Naive thymus-derived CD4-positive, alpha-beta T cell (primary cell): ENCODE data around the gene INPP5E. TPM values are rescaled to one million over a fixed set of nuclear protein-coding genes. Genes with fewer than 3 reads are reported as not detected.
A peak's percentile ranks its signal among the peaks of the same experiment; 100 is the strongest.

Source experiments
- ATAC-seq: fragments of 150-1000 bp; cut with Tn5 transposase; 2 replicates; pipeline ENCODE4 v1.10.0; 2021; ENCODE audit warnings: mild to moderate bottlenecking, moderate library complexity
- CTCF ChIA-PET: fragments of 350-600 bp; sonication (Branson Sonifier 250); formaldehyde crosslinking; loops from one replicate; lab custom pipeline; 2021; ENCODE audit warnings: antibody characterized with exemption; lab: Charles Lee
- POLR2A ChIA-PET: fragments of 350-600 bp; sonication (Branson Sonifier 250); formaldehyde crosslinking; loops from one replicate; lab custom pipeline; 2021; ENCODE audit warnings: antibody characterized with exemption, inconsistent platforms; lab: Charles Lee
- DNase-seq, 9 donors: peaks; one replicate each; pipeline versions ENCODE4 v3.0.0 to v3.0.0-alpha.2; 2020 to 2022; ENCODE audit warnings: mixed read lengths in 1 of 9
- H3K27ac ChIP-seq: one replicate; pipeline ENCODE4 v1.7.0; 2013; ENCODE audit warnings: mild to moderate bottlenecking, low read depth, low read length, moderate library complexity
- H3K27me3 ChIP-seq, 2 donors: one replicate each; pipeline ENCODE4 v1.7.0; 2013; ENCODE audit warnings: low read length in 2 of 2, mild to moderate bottlenecking in 2 of 2, moderate library complexity in 2 of 2; ENCODE audit not compliant: control insufficient read depth in 2 of 2, insufficient read depth in 2 of 2
- H3K36me3 ChIP-seq, 3 experiments: 1 replicate in 2 of 3; 2 replicates in 1 of 3; pipeline ENCODE4 v1.7.0; 2013; ENCODE audit warnings: low read length in 3 of 3, mild to moderate bottlenecking in 3 of 3, moderate library complexity in 1 of 3; ENCODE audit not compliant: insufficient read depth in 3 of 3, control insufficient read depth in 2 of 3
- H3K4me1 ChIP-seq, 2 donors: one replicate each; pipeline ENCODE4 v1.7.0; 2013; ENCODE audit warnings: low read length in 2 of 2, mild to moderate bottlenecking in 2 of 2, moderate library complexity in 1 of 2; ENCODE audit not compliant: control insufficient read depth in 2 of 2, insufficient read depth in 2 of 2
- H3K4me3 ChIP-seq: 2 replicates; pipeline ENCODE4 v1.7.0; 2013; ENCODE audit warnings: mild to moderate bottlenecking, low read length
- H3K9me3 ChIP-seq, 3 experiments: 1 replicate in 2 of 3; 2 replicates in 1 of 3; pipeline ENCODE4 v1.7.0; 2013; ENCODE audit warnings: low read length in 3 of 3; ENCODE audit not compliant: control insufficient read depth in 2 of 3
- H3K27ac Mint-ChIP-seq, 9 donors: one replicate each; pipeline ENCODE4 v1.8.0; 2020 to 2022; ENCODE audit warnings: mixed read lengths in 9 of 9, mild to moderate bottlenecking in 8 of 9, moderate library complexity in 5 of 9, inconsistent platforms in 2 of 9
- H3K27me3 Mint-ChIP-seq, 5 donors: one replicate each; pipeline ENCODE4 v1.8.0; 2021 to 2022; ENCODE audit warnings: mixed read lengths in 5 of 5, mild to moderate bottlenecking in 1 of 5
- H3K36me3 Mint-ChIP-seq, 5 donors: one replicate each; pipeline ENCODE4 v1.8.0; 2020 to 2022; ENCODE audit warnings: mixed read lengths in 5 of 5, mild to moderate bottlenecking in 3 of 5, inconsistent platforms in 1 of 5
- H3K4me1 Mint-ChIP-seq, 7 donors: one replicate each; pipeline ENCODE4 v1.8.0; 2020 to 2022; ENCODE audit warnings: mixed read lengths in 7 of 7, mild to moderate bottlenecking in 3 of 7, inconsistent platforms in 1 of 7
- H3K4me3 Mint-ChIP-seq, 10 donors: one replicate each; pipeline ENCODE4 v1.8.0; 2020 to 2022; ENCODE audit warnings: mild to moderate bottlenecking in 10 of 10, mixed read lengths in 10 of 10, moderate library complexity in 6 of 10, inconsistent platforms in 2 of 10
- H3K9me3 Mint-ChIP-seq, 11 donors: one replicate each; pipeline ENCODE4 v1.8.0; 2020 to 2022; ENCODE audit warnings: mixed read lengths in 11 of 11, mild to moderate bottlenecking in 4 of 11, inconsistent platforms in 1 of 11, moderate library complexity in 1 of 11
- intact Hi-C, 2 donors: fragments of 100-400 bp; cut with micrococcal nuclease; formaldehyde crosslinking; loops; one replicate each; pipeline ENCODE4 v1.15.1; 2023
- polyA plus RNA-seq, 2 donors: library from polyadenylated mRNA; unstranded; fragments of 300-500 nt; fragmentation: Illumina TruSeq; gene quantifications; one replicate each; pipeline ENCODE4 v1.2.3, GENCODE V29; 2021
- total RNA-seq, 6 experiments: library from RNA in 5 of 6; stranded (reverse) in 5 of 6; gene quantifications; 1 replicate in 5 of 6; 2 replicates in 1 of 6; pipeline ENCODE4 v1.2.3 and lab custom pipeline; 2021 to 2026

The INPP5E gene
- total and polyA plus RNA-seq, 7 experiments from 2014 or later = 2.3 to 23.8 (median 17.9) TPM

DNA sequence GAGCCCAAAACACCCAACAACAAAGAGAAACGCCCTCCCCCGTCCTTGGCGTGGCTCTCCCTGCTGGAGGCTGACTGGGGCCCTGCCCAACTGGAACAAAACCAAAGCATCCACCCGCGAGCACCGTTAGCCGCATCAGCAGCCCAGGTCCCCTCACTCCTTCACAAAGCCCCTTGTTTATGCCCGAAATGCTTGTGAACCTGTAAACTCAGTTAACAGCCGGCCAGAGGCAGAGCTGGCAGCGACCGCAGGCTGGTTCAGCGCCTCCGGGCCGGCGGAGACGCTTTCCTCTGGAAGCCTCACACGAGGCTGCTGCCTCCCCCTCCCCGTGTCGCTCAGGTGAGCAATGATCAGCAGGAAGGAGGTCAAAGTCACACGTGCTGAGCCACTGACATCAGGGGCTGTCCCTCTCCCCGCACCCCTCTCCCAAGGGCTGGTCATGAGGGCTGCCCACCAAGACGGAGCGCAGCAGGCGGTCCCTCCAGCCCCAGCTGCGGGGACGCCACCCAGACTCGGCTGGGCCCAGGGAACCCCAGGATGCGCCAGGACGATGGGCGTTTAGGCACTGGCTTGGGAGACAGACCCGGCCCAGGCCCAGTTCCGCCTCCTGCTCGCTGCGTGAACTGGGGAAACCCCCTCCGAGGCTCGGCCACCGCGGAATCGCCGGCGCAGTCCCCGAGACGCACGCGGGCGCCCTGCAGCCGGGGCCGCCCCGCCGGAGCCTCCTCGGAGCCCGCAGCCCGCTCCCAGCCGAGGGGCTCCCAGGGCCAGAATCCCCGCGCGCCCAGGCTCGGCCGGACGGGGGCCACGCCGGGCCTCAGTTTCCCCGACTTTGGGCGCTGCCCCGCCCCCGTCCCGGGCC lies 40.2 kb downstream of the INPP5E start:
- Histone ChIP-seq H3K36me3 (peaks cover 0 to 52% (median 18%) of the 10 kb centered on the region in 3 experiments), H3K4me1 (peaks cover 25 to 30% of the 10 kb centered on the region in 2 donors), H3K27me3 (no peaks in the 10 kb centered on the region), H3K27ac (peak overlapping the region; percentile 60), H3K9me3 (no peaks in the 10 kb centered on the region), H3K4me3 (peak overlapping the region; percentile 62)
- Mint-ChIP-seq H3K36me3 (peaks cover 0 to 14% (median 0%) of the 10 kb centered on the region in 5 donors), H3K27ac (peak overlapping the region in 7 of 9 donors; percentile 26 to 78 (median 77)), H3K27me3 (no peaks in the 10 kb centered on the region), H3K4me3 (peak overlapping the region; percentile 83 to 90 (median 86)), H3K4me1 (peaks cover 23 to 52% (median 37%) of the 10 kb centered on the region in 7 donors), H3K9me3 (no peaks in the 10 kb centered on the region)
- intact Hi-C loops = loop anchor here (1.0 to 10.0 kb wide), 13 partner anchors 11 to 492 kb away; partner anchors contain the start of genes DNLZ (in 2 of the 2), ENTR1 (in 2 of the 2), PMPCA (in 2 of the 2) and CAMSAP1 (in 1 of the 2)
- ChIA-PET POLR2A (interaction anchor here (0.6 to 2.3 kb wide), 4 partner anchors 10 to 440 kb away, joined by 3 to 14 read pairs (median 5); partner anchors contain the start of genes DNLZ, ENTR1 and PMPCA), CTCF (interaction anchor here (0.5 to 2.5 kb wide), 2 partner anchors 10 to 18 kb away, joined by 8 to 12 read pairs; partner anchors contain the start of genes ENTR1 and PMPCA)
- ATAC-seq (peak; percentile 24), DNase-seq (peak in 4 of 9 donors; percentile 15 to 57 (median 26))

DNA sequence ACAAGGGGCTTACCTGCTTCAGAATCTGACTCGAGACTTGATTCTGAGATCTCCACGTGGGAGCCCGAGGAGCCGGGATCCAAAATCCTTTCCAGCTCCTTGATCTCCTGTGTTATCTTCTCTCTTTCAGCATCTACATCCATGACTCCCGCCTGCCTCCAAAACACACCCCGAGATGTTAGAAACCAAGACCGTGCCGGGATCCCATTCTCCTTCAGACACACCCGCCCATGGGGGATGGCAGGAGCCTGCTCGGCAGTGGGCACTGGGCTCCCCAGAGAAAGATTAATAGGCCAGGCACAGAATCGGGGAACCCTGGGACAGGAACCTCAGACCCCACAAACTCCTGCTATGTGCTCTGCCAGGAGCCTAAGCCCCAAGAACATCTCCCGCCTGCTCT lies 41.4 kb downstream of the INPP5E start:
- H3K27ac Mint-ChIP-seq = peak overlapping the region in 2 of 9 donors; percentile 43 to 75
- ATAC-seq (no peak), DNase-seq (no peak)
- H3K27ac ChIP-seq = no peak overlapping the region
- no peaks in the 10 kb centered on the region for H3K9me3 ChIP-seq
- peaks cover 16 to 19% of the 10 kb centered on the region in 2 donors for H3K4me1 ChIP-seq
- H3K36me3 Mint-ChIP-seq = peaks cover 0 to 14% (median 0%) of the 10 kb centered on the region in 5 donors
- H3K27me3 ChIP-seq = no peaks in the 10 kb centered on the region
- no peaks in the 10 kb centered on the region for H3K27me3 Mint-ChIP-seq
- peaks cover 16 to 41% (median 26%) of the 10 kb centered on the region in 7 donors for H3K4me1 Mint-ChIP-seq
- peak overlapping the region; percentile 83 to 90 (median 86) for H3K4me3 Mint-ChIP-seq
- no peaks in the 10 kb centered on the region for H3K9me3 Mint-ChIP-seq
- no peak overlapping the region for H3K4me3 ChIP-seq
- peaks cover 0 to 64% (median 18%) of the 10 kb centered on the region in 3 experiments for H3K36me3 ChIP-seq
- ChIA-PET POLR2A (interaction anchor here (0.8 to 1.7 kb wide), 2 partner anchors 35 to 165 kb away, joined by 4 to 6 read pairs; partner anchors contain the start of gene DNLZ), CTCF (interaction anchor here (1.1 kb wide), 1 partner anchor 11 kb away, joined by 3 read pairs; no protein-coding TSS in a partner anchor)
- intact Hi-C loops = no loop called here

DNA sequence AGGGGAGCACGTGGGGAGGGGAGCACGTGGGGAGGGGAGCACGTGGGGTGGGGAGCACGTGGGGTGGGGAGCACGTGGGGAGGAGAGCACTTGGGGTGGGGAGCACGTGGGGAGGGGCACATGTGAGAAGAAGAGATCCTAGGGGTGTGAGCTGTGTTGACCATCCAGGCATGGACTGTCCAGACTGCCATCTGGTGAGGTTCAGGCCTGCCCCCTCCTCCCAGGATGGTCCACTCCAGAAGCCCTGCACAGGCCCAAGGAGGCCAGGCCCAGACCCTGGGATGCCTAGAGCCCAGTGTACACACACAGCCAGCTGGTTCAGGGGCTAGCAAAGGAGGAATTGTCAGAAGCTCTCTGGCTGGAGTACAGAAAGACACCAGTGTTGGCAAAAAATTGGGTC lies 42.0 kb downstream of the INPP5E start:
- no peak overlapping the region for H3K4me3 ChIP-seq
- H3K27ac Mint-ChIP-seq = no peak overlapping the region
- no peaks in the 10 kb centered on the region for H3K27me3 Mint-ChIP-seq
- DNase-seq (no peak), ATAC-seq (no peak)
- intact Hi-C loops = no loop called here
- ChIA-PET CTCF (interaction anchor here (1.1 kb wide), 1 partner anchor 12 kb away, joined by 3 read pairs; no protein-coding TSS in a partner anchor), POLR2A (interaction anchor here (0.7 to 1.7 kb wide), 2 partner anchors 34 to 139 kb away, joined by 3 to 6 read pairs; partner anchors contain the start of gene DNLZ)
- H3K27me3 ChIP-seq = no peaks in the 10 kb centered on the region
- H3K4me1 Mint-ChIP-seq = peaks cover 16 to 40% (median 24%) of the 10 kb centered on the region in 7 donors
- no peaks in the 10 kb centered on the region for H3K9me3 Mint-ChIP-seq
- H3K9me3 ChIP-seq = no peaks in the 10 kb centered on the region
- peaks cover 13 to 17% of the 10 kb centered on the region in 2 donors for H3K4me1 ChIP-seq
- H3K27ac ChIP-seq = no peak overlapping the region
- peak overlapping the region in 2 of 10 donors; percentile 86 to 89 for H3K4me3 Mint-ChIP-seq
- H3K36me3 Mint-ChIP-seq = peaks cover 0 to 14% (median 0%) of the 10 kb centered on the region in 5 donors
- H3K36me3 ChIP-seq = peaks cover 0 to 68% (median 18%) of the 10 kb centered on the region in 3 experiments

DNA sequence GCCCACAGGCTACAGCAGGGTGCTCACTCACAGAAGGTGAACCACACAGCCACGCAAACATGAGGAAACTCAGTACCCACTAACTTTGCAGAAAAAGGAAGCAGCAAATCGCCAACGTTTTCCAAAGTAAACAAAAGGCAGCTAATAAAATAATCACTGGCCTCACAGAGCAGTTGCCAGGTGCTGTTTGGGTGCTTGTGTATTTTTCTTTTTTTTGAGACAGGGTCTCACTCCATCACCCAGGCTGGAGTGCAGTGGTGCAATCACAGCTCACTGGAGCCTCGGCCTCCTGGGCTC lies 43.5 kb downstream of the INPP5E start:
- H3K4me1 Mint-ChIP-seq = peaks cover 12 to 28% (median 15%) of the 10 kb centered on the region in 7 donors
- no peaks in the 10 kb centered on the region for H3K27me3 Mint-ChIP-seq
- H3K36me3 ChIP-seq = peaks cover 3 to 71% (median 18%) of the 10 kb centered on the region in 3 experiments
- POLR2A ChIA-PET = interaction anchor here (1.5 kb wide), 1 partner anchor 15 kb away, joined by 6 read pairs; the partner anchor contains the start of genes ENTR1 and PMPCA
- intact Hi-C loops = no loop called here
- peaks cover 12 to 17% of the 10 kb centered on the region in 2 donors for H3K4me1 ChIP-seq
- no peak overlapping the region for H3K4me3 ChIP-seq
- H3K4me3 Mint-ChIP-seq = no peak overlapping the region
- no peaks in the 10 kb centered on the region for H3K9me3 ChIP-seq
- H3K36me3 Mint-ChIP-seq = peaks cover 0 to 22% (median 4%) of the 10 kb centered on the region in 5 donors
- H3K27me3 ChIP-seq = no peaks in the 10 kb centered on the region
- no peak overlapping the region for H3K27ac ChIP-seq
- ATAC-seq (no peak), DNase-seq (no peak)
- CTCF ChIA-PET = interaction anchor here (0.6 kb wide), 1 partner anchor 596 kb away, joined by 3 read pairs; no protein-coding TSS in a partner anchor
- no peak overlapping the region for H3K27ac Mint-ChIP-seq
- no peaks in the 10 kb centered on the region for H3K9me3 Mint-ChIP-seq

DNA sequence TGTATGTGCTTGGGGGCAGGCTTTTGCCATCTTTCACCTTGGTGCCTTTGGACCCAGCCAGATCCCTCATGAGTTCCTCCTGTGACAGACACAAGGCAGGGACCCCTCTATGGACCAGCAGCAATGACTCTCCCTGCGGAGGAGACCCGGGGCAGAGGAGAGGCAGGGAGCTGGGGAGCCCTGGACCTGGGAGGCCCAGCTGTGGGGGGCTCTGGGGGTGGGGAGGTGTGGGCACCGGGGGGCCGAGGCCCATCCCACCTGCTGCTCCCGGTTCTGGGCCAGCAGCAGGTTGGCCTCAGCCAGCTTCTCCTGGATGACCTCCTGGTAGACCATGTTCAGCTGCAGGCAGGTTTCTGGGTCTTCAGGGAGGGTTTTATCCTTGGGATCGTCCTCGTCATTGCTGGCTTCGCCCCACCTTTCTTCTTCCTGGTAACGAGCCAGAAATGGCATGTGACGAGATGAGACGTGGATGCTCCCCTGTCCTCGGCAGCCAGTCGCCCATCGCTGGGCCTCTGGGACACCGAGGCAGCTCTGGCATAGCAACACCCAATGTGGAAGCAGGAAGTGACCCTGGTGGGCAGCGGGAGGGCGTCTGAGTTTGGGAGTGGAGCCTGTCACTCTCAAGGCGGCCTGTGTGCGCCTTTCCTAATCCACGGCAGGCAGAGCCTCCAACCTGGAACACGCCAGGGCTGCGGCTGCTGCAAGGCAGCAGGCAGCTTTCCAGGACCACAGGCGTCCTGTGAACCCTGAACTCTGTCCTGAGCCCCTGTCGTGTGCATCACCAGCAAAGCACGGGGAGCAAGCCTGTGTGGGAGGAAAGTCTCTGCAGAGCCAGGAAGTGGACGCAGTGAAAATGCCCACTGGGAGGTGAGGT lies 44.1 kb downstream of the INPP5E start:
- ATAC-seq (no peak), DNase-seq (no peak)
- no peaks in the 10 kb centered on the region for H3K27me3 ChIP-seq
- H3K27ac ChIP-seq = no peak overlapping the region
- peak overlapping the region in 1 of 9 donors; percentile 38 for H3K27ac Mint-ChIP-seq
- H3K4me1 ChIP-seq = peaks cover 12 to 15% of the 10 kb centered on the region in 2 donors
- no peak overlapping the region for H3K4me3 Mint-ChIP-seq
- no peak overlapping the region for H3K4me3 ChIP-seq
- no peaks in the 10 kb centered on the region for H3K9me3 ChIP-seq
- no peaks in the 10 kb centered on the region for H3K9me3 Mint-ChIP-seq
- H3K36me3 ChIP-seq = peaks cover 3 to 74% (median 18%) of the 10 kb centered on the region in 3 experiments
- H3K4me1 Mint-ChIP-seq = peaks cover 11 to 25% (median 13%) of the 10 kb centered on the region in 7 donors
- intact Hi-C loops = no loop called here
- no peaks in the 10 kb centered on the region for H3K27me3 Mint-ChIP-seq
- H3K36me3 Mint-ChIP-seq = peaks cover 0 to 25% (median 5%) of the 10 kb centered on the region in 5 donors
- ChIA-PET CTCF (interaction anchor here (0.6 kb wide), 1 partner anchor 597 kb away, joined by 3 read pairs; no protein-coding TSS in a partner anchor), POLR2A (interaction anchor here (1.5 kb wide), 1 partner anchor 15 kb away, joined by 6 read pairs; the partner anchor contains the start of genes ENTR1 and PMPCA)
